DMS 273 (cell line): ENCODE data around the gene BTNL2.
"Not testable (repeated sequence)": the region's sequence is repeated elsewhere in the genome, so short reads cannot be mapped to it uniquely, and the experiment has no call there.

ENCODE experiments used
- DNase-seq: peaks from one replicate; lab custom pipeline; 2025; ENCODE audit not compliant: unreplicated experiment; lab: John Stamatoyannopoulos, UW

The BTNL2 gene

GRCh38 chr6:32371229-32371628 lies 35.8 kb downstream of the BTNL2 start:
- no peak for DNase-seq

- DNase-seq = no peak
Observed at GRCh38 chr6:32370505-32370904, 36.5 kb downstream of the BTNL2 start.

- DNase-seq = no peak
Observed at GRCh38 chr6:32369660-32370059, 37.3 kb downstream of the BTNL2 start.

GRCh38 chr6:32367644-32368043 lies 39.3 kb downstream of the BTNL2 start:
- no peak for DNase-seq

GRCh38 chr6:32359225-32359624 lies 47.8 kb downstream of the BTNL2 start:
- not testable (repeated sequence) for DNase-seq

GRCh38 chr6:32358548-32358947 lies 48.4 kb downstream of the BTNL2 start:
- DNase-seq = not testable (repeated sequence)

- no peak for DNase-seq
Observed at GRCh38 chr6:32355018-32355417, 52.0 kb downstream of the BTNL2 start.

GRCh38 chr6:32353348-32353747 lies 53.6 kb downstream of the BTNL2 start:
- DNase-seq = no peak
